GM19438 (cell line): ENCODE data around the gene SSH2.
"Not testable (repeated sequence)": the region's sequence is repeated elsewhere in the genome, so short reads cannot be mapped to it uniquely, and the experiment has no call there.

Experiments used
- ATAC-seq: cut with Tn5 transposase; IDR thresholded peaks from one replicate; pipeline ENCODE4 v1.9.1; 2021; ENCODE audit warnings: low read depth; ENCODE audit not compliant: unreplicated experiment

Gene SSH2

GRCh38 chr17:29791336-29792080, 138.5 kb downstream of the SSH2 start:
- ATAC-seq = no peak

DNA sequence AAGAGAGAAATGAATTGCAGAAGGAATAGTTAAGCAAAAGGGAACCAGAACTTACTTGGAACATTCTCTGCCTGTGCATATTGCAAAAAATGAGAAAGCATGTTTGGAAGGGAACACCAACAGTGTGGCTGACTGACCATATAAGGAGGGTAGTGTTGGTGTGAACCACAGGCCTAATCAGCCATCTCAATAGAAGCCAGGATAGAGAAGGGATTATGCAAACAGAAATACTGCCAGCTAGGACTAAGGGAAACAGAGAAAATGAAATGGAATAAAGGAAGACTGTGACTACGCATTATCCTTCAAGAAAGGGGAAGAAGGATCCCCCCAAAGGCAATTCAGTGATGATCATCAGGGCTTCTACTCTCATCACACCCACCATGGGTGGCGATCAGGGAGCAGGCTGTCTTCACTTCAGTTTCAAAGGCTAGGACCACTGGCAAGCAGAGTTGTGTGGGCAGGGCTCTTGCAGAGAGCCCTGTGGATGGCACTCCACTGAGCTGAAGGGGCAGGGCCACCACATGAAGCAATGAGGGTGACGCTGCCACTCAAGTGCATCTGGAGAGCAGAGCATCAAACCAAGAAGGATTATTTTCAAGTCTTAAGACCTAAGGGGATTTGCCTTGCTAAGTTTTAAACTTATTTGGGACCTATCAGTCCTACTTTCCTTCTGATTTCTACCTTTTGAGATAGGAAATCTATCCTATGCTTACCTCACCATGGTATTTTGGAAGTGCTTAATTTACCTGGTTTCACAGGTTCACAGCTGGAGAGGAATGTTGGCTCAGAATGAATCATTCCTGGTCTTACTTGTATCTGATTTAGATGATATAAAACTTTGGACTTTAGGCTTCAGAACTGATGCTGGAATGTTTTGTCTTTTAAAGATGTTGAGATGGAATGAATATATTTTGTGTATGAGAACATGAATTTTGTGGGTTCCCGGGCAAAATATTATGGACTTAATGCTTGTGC, 140.5 kb downstream of the SSH2 start:
- ATAC-seq = no peak

DNA sequence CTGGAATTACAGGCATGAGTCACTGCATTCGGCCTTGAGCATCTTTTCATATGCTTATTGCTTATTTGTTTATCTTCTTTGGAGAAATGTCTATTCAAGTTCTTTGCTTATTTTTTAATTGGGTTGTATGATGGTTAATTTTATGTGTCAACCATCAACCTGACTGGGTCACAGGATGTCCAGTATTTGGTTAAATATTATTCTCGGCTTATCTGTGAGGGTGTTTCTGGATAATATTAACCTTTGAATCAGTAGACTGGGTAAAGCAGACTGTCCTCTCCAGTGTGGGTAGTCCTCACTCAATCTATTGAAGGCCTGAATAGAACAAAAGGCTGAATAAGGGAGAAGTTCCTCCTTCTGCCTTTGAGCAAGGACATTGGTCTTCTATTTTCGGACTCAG, 142.0 kb downstream of the SSH2 start:
- no peak for ATAC-seq

- no peak for ATAC-seq
These were observed 147.1 kb downstream of the SSH2 start for GRCh38 chr17:29782917-29783316.

DNA sequence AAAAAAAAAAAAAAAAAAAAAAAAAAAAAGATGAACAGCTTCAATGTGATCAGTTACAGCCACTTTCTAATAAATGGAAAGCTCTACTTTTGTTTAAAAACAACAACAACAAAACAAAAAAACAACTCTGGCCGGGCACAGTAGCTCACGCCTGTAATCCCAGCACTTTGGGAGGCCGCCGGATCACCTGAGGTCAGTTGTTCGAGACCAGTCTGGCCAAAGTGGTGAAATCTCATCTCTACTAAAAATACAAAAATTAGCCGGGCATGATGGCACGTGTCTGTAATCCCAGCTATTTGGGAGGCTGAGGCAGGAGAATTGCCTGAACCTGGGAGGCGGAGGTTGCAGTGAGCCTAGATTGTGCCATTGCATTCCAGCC, 150.2 kb downstream of the SSH2 start:
- not testable (repeated sequence) for ATAC-seq

- no peak for ATAC-seq
These were observed 150.8 kb downstream of the SSH2 start for GRCh38 chr17:29778956-29779811.

DNA sequence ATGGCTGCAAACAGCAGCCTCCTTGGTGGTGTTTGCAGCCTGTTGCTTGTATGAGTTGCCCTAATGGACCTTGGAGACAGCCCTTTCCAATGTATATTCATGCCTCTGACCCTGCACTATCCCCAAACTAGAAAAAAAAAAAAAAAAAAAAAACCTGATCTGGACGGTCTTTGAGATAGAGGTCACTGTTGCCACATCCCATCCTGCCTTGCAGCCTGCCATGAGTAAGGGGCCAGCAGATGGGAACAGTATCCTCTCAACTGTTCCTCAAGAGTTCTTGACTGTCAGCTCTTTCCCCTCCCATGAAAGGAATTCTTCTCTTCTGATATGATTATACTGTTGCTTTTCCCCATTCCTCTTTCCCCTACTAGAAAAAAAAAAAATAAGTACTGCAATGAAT, 152.4 kb downstream of the SSH2 start:
- ATAC-seq = no peak

DNA sequence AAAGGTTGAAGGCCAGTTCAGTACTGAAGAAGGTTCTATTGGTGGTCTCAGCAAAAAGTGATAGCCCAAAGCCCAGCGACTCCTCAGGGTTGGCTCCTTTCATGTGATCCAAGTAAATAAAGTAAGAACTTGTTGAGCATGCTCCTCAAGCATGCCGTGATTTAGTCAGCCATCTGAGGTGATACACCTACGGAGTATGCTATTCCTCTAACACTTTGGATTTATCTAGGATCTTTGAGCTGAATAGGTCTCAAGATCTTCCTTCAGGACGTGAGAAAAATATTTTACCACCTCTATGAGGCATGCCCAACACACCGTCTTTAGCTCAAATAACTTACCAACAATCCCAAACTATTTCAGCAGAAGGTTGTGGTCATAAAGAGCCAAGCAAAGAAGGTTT, 154.0 kb downstream of the SSH2 start:
- ATAC-seq = no peak

- no peak for ATAC-seq
These were observed 157.0 kb downstream of the SSH2 start for GRCh38 chr17:29772981-29773380.

- no peak for ATAC-seq
These were observed 158.5 kb downstream of the SSH2 start for GRCh38 chr17:29771546-29771945.

- ATAC-seq = no peak
These were observed 160.8 kb downstream of the SSH2 start for GRCh38 chr17:29769225-29769624.

DNA sequence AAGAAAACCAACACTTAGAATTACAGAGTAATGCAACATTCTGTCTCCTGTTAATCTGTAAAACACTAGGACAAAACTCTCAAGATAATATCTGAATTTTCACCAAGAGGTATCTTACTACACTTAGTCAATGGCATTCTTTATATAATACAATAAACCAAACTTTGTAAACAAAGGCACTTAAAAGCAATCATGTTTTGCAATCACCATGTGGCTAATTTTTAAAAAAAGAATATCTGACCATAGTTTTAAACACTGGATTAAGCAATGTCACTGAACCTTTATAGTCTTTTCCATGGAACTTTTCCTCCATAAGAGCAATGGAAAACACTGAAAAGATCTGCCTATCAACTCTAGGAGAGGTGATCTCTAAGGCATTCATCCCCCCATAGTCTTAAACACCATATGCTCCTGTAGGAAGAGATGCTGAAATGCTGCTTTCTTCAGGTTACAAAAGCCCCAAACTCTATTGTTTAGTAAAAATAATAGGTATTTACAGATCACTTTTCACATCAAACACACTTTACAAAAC, 163.2 kb downstream of the SSH2 start:
- ATAC-seq = no peak

- ATAC-seq = no peak
These were observed 165.3 kb downstream of the SSH2 start for GRCh38 chr17:29764748-29765147.

DNA sequence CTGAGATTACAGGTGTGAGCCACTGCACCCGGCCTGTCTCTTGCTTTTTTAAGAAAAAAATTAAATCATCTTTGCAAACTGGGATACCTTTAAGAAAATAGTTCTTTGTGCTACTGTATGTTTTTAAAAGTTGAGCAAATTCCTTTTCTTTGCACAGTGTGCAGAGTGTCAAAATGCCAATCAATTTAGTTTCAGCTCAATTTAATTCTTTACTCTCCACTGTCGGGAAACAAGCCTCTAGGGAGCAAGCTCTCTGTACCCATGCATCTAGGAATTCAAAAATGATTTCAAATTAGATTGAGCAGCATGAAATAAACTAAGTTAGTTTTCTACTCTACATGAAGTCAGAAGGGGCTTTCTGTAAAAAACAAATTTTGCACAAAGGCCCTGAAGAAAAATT, 165.8 kb downstream of the SSH2 start:
- ATAC-seq = no peak

- no peak for ATAC-seq
These were observed 166.8 kb downstream of the SSH2 start for GRCh38 chr17:29763273-29763672.

GRCh38 chr17:29761040-29761761, 168.8 kb downstream of the SSH2 start:
- ATAC-seq = peak; percentile 61

DNA sequence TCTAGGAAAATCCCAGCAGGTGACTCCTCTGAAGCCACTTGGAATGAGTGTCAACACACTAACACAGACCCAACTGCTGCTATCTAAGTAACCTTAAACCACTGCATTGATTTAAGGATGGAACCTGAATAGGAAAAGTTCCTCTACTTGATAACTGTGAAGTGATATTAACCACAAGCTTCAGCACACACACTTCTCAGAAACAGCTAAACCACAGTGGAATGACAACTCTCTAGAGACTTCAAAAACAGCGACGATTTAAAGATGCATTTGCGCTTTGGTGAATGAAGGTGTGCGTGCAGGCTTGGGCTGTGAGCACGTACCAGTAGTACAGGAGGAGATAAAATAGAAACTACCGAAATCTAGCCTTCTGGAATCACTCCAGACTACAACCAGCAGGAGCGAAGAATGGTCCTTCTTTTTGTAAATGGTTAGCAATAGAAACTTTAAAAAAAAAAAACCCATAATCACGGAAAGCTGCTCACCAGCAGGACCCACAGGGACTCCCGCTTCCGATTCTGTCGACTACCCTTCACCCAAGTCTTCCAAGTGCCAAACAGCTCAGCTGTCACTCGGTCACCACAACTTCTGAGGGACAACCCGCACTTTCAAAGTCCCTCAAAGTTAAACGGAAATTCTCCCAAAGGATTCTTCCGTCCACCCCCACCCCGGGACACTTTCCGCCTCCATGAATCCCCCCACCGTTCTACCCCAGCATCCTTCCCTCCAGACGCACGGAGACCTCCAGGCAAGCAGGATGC, 169.6 kb downstream of the SSH2 start:
- peak; percentile 50 for ATAC-seq

GRCh38 chr17:29758255-29758654, 171.8 kb downstream of the SSH2 start:
- no peak for ATAC-seq

- ATAC-seq = no peak
These were observed 172.2 kb downstream of the SSH2 start for GRCh38 chr17:29757788-29758187.
